Endothelial cell of umbilical vein (primary cell): ENCODE results near the gene VRK2. TPM values are rescaled to one million over a fixed set of nuclear protein-coding genes. Genes with fewer than 3 reads are reported as not detected.

ENCODE experiments used
- BruUV-seq: library from RNA; stranded (reverse); fragments of 400-500 nt; replicated peaks from 2 replicates; lab custom pipeline; 2021; lab: Mats Ljungman, UMichigan
- CTCF ChIA-PET: fragments of 300-600, 350-600 bp; sonication (Branson Sonifier 250); formaldehyde crosslinking; loops from one replicate; lab custom pipeline; 2021; ENCODE audit warnings: antibody characterized with exemption, inconsistent platforms; lab: Charles Lee
- POLR2A ChIA-PET: fragments of 300-600, 350-600 bp; sonication (Branson Sonifier 250); formaldehyde crosslinking; loops from one replicate; lab custom pipeline; 2021; ENCODE audit warnings: antibody characterized with exemption, inconsistent platforms; lab: Charles Lee
- DNase-seq: peaks from one replicate; pipeline ENCODE4 v3.0.0-alpha.2; 2011; ENCODE audit warnings: low read depth, low spot score
- FAIRE-seq: peaks from 2 replicates; lab custom pipeline; 2011; peaks lifted over from hg19 to GRCh38; lab: Jason Lieb, UNC
- H2AFZ ChIP-seq: 2 replicates; pipeline ENCODE4 v1.6.0; 2012; ENCODE audit warnings: low read depth, low read length, control low read depth, inconsistent platforms
- H3K27ac ChIP-seq: 2 replicates; pipeline ENCODE4 v1.5.1; 2011; ENCODE audit warnings: low read depth, mild to moderate bottlenecking, control low read depth, low read length, moderate library complexity; ENCODE audit not compliant: insufficient read depth
- H3K27me3 ChIP-seq, 2 experiments: 2 replicates each; pipeline versions ENCODE4 v1.6.0 to v1.6.1; 2011; ENCODE audit warnings: low read length in 2 of 2, mixed read lengths in 1 of 2; ENCODE audit not compliant: control insufficient read depth in 2 of 2, insufficient read depth in 2 of 2
- H3K36me3 ChIP-seq, 2 experiments: 2 replicates in 1 of 2; 3 replicates in 1 of 2; pipeline ENCODE4 v1.5.1; 2011; ENCODE audit warnings: low read length in 2 of 2, mild to moderate bottlenecking in 1 of 2, moderate library complexity in 1 of 2; ENCODE audit not compliant: control insufficient read depth in 2 of 2, insufficient read depth in 2 of 2; ENCODE audit errors: extremely low read depth in 1 of 2
- H3K4me1 ChIP-seq: 3 replicates; pipeline ENCODE4 v1.5.1; 2011; ENCODE audit warnings: mild to moderate bottlenecking, low read length; ENCODE audit not compliant: control insufficient read depth, insufficient read depth; ENCODE audit errors: extremely low read depth
- H3K4me2 ChIP-seq: 2 replicates; pipeline ENCODE4 v1.6.1; 2011; ENCODE audit warnings: low read length, control low read depth, mixed read lengths; ENCODE audit not compliant: insufficient read depth
- H3K4me3 ChIP-seq, 3 experiments: fragments of 200-600 bp in 1 of 3; sonication (generic), shearing (Covaris generic) in 1 of 3; replicated peaks in 1 of 3; 2 replicates each; pipeline ENCODE4 v1.5.1; 2011 to 2016; ENCODE audit warnings: control low read depth in 3 of 3, low read length in 3 of 3, mild to moderate bottlenecking in 2 of 3, inconsistent platforms in 1 of 3, low read depth in 1 of 3, moderate library complexity in 1 of 3; ENCODE audit not compliant: insufficient read depth in 1 of 3
- H3K79me2 ChIP-seq: 2 replicates; pipeline ENCODE4 v1.6.0; 2012; ENCODE audit warnings: low read length, inconsistent platforms; ENCODE audit not compliant: control insufficient read depth, insufficient read depth
- H3K9ac ChIP-seq: replicated peaks from 2 replicates; pipeline ENCODE3; 2011; ENCODE audit warnings: low read length, control low read depth; ENCODE audit not compliant: insufficient read depth; ENCODE audit errors: extremely low read depth
- H3K9me1 ChIP-seq: replicated peaks from 3 replicates; pipeline ENCODE4 v1.6.0; 2011; ENCODE audit warnings: mild to moderate bottlenecking, low read length; ENCODE audit not compliant: control insufficient read depth, insufficient read depth; ENCODE audit errors: extremely low read depth
- H3K9me3 ChIP-seq: replicated peaks from 2 replicates; pipeline ENCODE4 v1.5.1; 2012; ENCODE audit warnings: low read length, inconsistent platforms; ENCODE audit not compliant: control insufficient read depth, insufficient read depth
- H4K20me1 ChIP-seq: replicated peaks from 2 replicates; pipeline ENCODE3; 2011; ENCODE audit warnings: mild to moderate bottlenecking, low read length; ENCODE audit not compliant: control insufficient read depth, insufficient read depth; ENCODE audit errors: extremely low read depth
- EZH2 ChIP-seq: IDR thresholded peaks from 2 replicates; pipeline ENCODE4 v1.6.1; 2012; ENCODE audit warnings: borderline replicate concordance, low read depth, mild to moderate bottlenecking, moderate library complexity, low read length, inconsistent platforms; ENCODE audit not compliant: severe bottlenecking
- FOS ChIP-seq: IDR thresholded peaks from 2 replicates; pipeline ENCODE4 v1.6.1; 2011; ENCODE audit warnings: mild to moderate bottlenecking, low read length, moderate library complexity, borderline replicate concordance; ENCODE audit not compliant: insufficient read depth
- GATA2 ChIP-seq: IDR thresholded peaks from 2 replicates; pipeline ENCODE4 v1.7.0; 2011; ENCODE audit warnings: low read depth, mild to moderate bottlenecking, moderate library complexity, mixed read lengths, low read length; ENCODE audit not compliant: insufficient read length, insufficient read depth
- JUN ChIP-seq: IDR thresholded peaks from 2 replicates; pipeline ENCODE4 v1.6.1; 2011; ENCODE audit warnings: borderline replicate concordance, low read depth; ENCODE audit not compliant: insufficient read length, insufficient read depth
- MYC ChIP-seq: IDR thresholded peaks from one replicate; pipeline ENCODE4 v1.6.1; 2011; ENCODE audit warnings: mild to moderate bottlenecking, low read depth, low read length
- POLR2A ChIP-seq: IDR thresholded peaks from 2 replicates; pipeline ENCODE4 v1.6.1; 2012; ENCODE audit warnings: low read depth, mild to moderate bottlenecking, control low read depth, low read length
- POLR2AphosphoS5 ChIP-seq: IDR thresholded peaks from 2 replicates; pipeline ENCODE4 v1.6.1; 2012; ENCODE audit warnings: low read depth, mild to moderate bottlenecking, control low read depth, low read length, moderate library complexity; ENCODE audit not compliant: insufficient read depth
- dilution Hi-C: fragments of 300-500 bp; cut with MboI; formaldehyde crosslinking; loops from one replicate; pipeline ENCODE4 v1.15.0; 2019; ENCODE audit warnings: low sequenced_read_pairs; ENCODE audit not compliant: extremely low pct_ligation_motif_present
- intact Hi-C: fragments of 100-400 bp; cut with micrococcal nuclease; formaldehyde crosslinking; loops from one replicate; pipeline ENCODE4 v1.10.0; 2022
- polyA plus RNA-seq, 4 experiments: library from polyadenylated mRNA; depleted of rRNA in 3 of 4; stranded (reverse) in 3 of 4; unstranded in 1 of 4; fragments of >200 nt; gene quantifications; 2 replicates each; pipeline versions ENCODE4 v1.2.1 to v1.2.3, GENCODE V29; 2011 to 2012; ENCODE audit warnings: missing spikeins in 1 of 4
- total RNA-seq: library from RNA; stranded (reverse); gene quantifications from 2 replicates; pipeline ENCODE4 v1.2.3, GENCODE V29; 2021
- TF ChIP-seq, protein P1 (sequence below), 2 donors: IDR thresholded peaks; 1 replicate in 1 of 2; 2 replicates in 1 of 2; pipeline ENCODE4 v1.5.1; 2011; ENCODE audit warnings: low read length in 2 of 2, mild to moderate bottlenecking in 2 of 2, moderate library complexity in 2 of 2, control low read depth in 1 of 2, inconsistent platforms in 1 of 2, low read depth in 1 of 2; ENCODE audit not compliant: insufficient read depth in 1 of 2; ENCODE audit errors: extremely low read depth in 1 of 2
- TF ChIP-seq, protein P2 (sequence below): IDR thresholded peaks from 2 replicates; pipeline ENCODE4 v1.6.1; 2011; ENCODE audit not compliant: insufficient read depth, insufficient read length

VRK2 gene
- total and polyA plus RNA-seq, 2 donors (not counting 3 experiments of a cell fraction or from before 2014, with no cell fraction given): 11.2 to 35.2 TPM

DNA sequence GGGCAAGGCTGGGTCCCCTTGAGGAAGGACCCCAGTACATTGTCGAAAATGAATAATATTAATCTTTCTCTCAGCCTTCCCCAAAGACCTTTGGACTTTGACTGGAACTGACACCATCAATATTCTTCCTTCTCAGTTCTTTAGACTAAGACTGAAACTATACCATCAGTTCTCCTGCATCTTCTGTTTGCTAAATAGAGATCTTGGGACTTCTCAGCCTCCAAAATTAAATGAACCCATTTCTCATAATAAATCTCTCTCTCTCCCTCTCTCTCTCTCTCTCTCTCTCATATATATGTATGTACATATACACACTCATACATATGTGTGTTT is 39.7 kb upstream of the VRK2 start:
- H3K4me3 ChIP-seq: no peak overlapping the region
- no peak overlapping the region for H3K9ac ChIP-seq
- no TSS peak for BruUV-seq

More for the DNA sequence above, 39.7 kb upstream of the VRK2 start:
- intact Hi-C loops: no loop called here
- Histone ChIP-seq H3K79me2 (no peaks in the 10 kb centered on the region), H3K9me3 (no peaks in the 10 kb centered on the region), H2AFZ (no peak overlapping the region), H3K27ac (no peak overlapping the region), H4K20me1 (no peaks in the 10 kb centered on the region), H3K4me1 (peaks cover 6% of the 10 kb centered on the region), H3K4me2 (no peak overlapping the region), H3K36me3 (no peaks in the 10 kb centered on the region), H3K27me3 (no peaks in the 10 kb centered on the region), H3K9me1 (no peaks in the 10 kb centered on the region)
- dilution Hi-C loops: no loop called here
- no peak for FAIRE-seq
- POLR2A ChIA-PET: no interaction called here
- no peak for TF ChIP-seq JUN
- TF ChIP-seq MYC: no peak
- no peak for TF ChIP-seq GATA2
- TF ChIP-seq POLR2AphosphoS5: no peak
- TF ChIP-seq, protein P1, sequence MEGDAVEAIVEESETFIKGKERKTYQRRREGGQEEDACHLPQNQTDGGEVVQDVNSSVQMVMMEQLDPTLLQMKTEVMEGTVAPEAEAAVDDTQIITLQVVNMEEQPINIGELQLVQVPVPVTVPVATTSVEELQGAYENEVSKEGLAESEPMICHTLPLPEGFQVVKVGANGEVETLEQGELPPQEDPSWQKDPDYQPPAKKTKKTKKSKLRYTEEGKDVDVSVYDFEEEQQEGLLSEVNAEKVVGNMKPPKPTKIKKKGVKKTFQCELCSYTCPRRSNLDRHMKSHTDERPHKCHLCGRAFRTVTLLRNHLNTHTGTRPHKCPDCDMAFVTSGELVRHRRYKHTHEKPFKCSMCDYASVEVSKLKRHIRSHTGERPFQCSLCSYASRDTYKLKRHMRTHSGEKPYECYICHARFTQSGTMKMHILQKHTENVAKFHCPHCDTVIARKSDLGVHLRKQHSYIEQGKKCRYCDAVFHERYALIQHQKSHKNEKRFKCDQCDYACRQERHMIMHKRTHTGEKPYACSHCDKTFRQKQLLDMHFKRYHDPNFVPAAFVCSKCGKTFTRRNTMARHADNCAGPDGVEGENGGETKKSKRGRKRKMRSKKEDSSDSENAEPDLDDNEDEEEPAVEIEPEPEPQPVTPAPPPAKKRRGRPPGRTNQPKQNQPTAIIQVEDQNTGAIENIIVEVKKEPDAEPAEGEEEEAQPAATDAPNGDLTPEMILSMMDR (IDR thresholded peaks at IDR 0.05; ENCODE audit: extremely low read depth in 1 of 2, insufficient read depth in 1 of 2, low read depth in 1 of 2, low read length in 2 of 2): no peak
- no peak for TF ChIP-seq FOS
- no peak for TF ChIP-seq EZH2
- TF ChIP-seq, protein P2, sequence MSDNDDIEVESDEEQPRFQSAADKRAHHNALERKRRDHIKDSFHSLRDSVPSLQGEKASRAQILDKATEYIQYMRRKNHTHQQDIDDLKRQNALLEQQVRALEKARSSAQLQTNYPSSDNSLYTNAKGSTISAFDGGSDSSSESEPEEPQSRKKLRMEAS: no peak
- TF ChIP-seq POLR2A: no peak
- CTCF ChIA-PET: no interaction called here
- no peak for DNase-seq
